ENCODE data around the gene DPYSL3.

DPYSL3 gene

GRCh38 chr5:147397616-147398015 is 112.3 kb downstream of the DPYSL3 start:
- DNase-seq (ENCODE audit: low read depth in 1 of 2, low spot score in 1 of 2): peak in 1 of 2 experiments; percentile 50
- H3K27ac ChIP-seq (replicated peaks): no peak overlapping the region
- no peak overlapping the region for H3K4me3 ChIP-seq (replicated peaks; ENCODE audit: insufficient read depth, low read length)
- TF ChIP-seq REST (IDR thresholded peaks at IDR 0.05; ENCODE audit: insufficient replicate concordance, low read depth) (no peak), SPI1 (IDR thresholded peaks at IDR 0.05; ENCODE audit: borderline replicate concordance, low read depth) (no peak), POLR2AphosphoS5 (IDR thresholded peaks at IDR 0.05; ENCODE audit: low read depth) (no peak), GABPA (IDR thresholded peaks at IDR 0.05; ENCODE audit: low read depth) (no peak)
- TF ChIP-seq, protein P1, sequence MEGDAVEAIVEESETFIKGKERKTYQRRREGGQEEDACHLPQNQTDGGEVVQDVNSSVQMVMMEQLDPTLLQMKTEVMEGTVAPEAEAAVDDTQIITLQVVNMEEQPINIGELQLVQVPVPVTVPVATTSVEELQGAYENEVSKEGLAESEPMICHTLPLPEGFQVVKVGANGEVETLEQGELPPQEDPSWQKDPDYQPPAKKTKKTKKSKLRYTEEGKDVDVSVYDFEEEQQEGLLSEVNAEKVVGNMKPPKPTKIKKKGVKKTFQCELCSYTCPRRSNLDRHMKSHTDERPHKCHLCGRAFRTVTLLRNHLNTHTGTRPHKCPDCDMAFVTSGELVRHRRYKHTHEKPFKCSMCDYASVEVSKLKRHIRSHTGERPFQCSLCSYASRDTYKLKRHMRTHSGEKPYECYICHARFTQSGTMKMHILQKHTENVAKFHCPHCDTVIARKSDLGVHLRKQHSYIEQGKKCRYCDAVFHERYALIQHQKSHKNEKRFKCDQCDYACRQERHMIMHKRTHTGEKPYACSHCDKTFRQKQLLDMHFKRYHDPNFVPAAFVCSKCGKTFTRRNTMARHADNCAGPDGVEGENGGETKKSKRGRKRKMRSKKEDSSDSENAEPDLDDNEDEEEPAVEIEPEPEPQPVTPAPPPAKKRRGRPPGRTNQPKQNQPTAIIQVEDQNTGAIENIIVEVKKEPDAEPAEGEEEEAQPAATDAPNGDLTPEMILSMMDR (IDR thresholded peaks at IDR 0.05; ENCODE audit: insufficient read depth, low read length): peak; percentile 60
- H3K27me3 ChIP-seq (ENCODE audit: insufficient read depth, poor library complexity, severe bottlenecking): no peaks in the 10 kb centered on the region

- TF ChIP-seq REST (IDR thresholded peaks at IDR 0.05; ENCODE audit: insufficient replicate concordance, low read depth) (no peak), POLR2AphosphoS5 (IDR thresholded peaks at IDR 0.05; ENCODE audit: low read depth) (no peak)
- TF ChIP-seq, protein P1 (IDR thresholded peaks at IDR 0.05; ENCODE audit: insufficient read depth, low read length): no peak
- Histone ChIP-seq H3K27me3 (ENCODE audit: insufficient read depth, poor library complexity, severe bottlenecking) (no peaks in the 10 kb centered on the region), H3K4me3 (replicated peaks; ENCODE audit: insufficient read depth, low read length) (no peak overlapping the region), H3K27ac (replicated peaks) (no peak overlapping the region)
- DNase-seq (ENCODE audit: low read depth in 1 of 2, low spot score in 1 of 2): no peak
Observed at GRCh38 chr5:147396070-147396823, 113.6 kb downstream of the DPYSL3 start.

GRCh38 chr5:147393874-147394672 is 115.8 kb downstream of the DPYSL3 start:
- TF ChIP-seq GABPA (IDR thresholded peaks at IDR 0.05; ENCODE audit: low read depth): no peak
- TF ChIP-seq, protein P1 (IDR thresholded peaks at IDR 0.05; ENCODE audit: insufficient read depth, low read length): no peak
- no peak for TF ChIP-seq REST (IDR thresholded peaks at IDR 0.05; ENCODE audit: insufficient replicate concordance, low read depth)
- TF ChIP-seq SPI1 (IDR thresholded peaks at IDR 0.05; ENCODE audit: borderline replicate concordance, low read depth): no peak
- no peak for TF ChIP-seq POLR2AphosphoS5 (IDR thresholded peaks at IDR 0.05; ENCODE audit: low read depth)
- no peak overlapping the region for H3K27ac ChIP-seq (replicated peaks)
- H3K27me3 ChIP-seq (ENCODE audit: insufficient read depth, poor library complexity, severe bottlenecking): no peaks in the 10 kb centered on the region
- no peak for DNase-seq (ENCODE audit: low read depth in 1 of 2, low spot score in 1 of 2)
- H3K4me3 ChIP-seq (replicated peaks; ENCODE audit: insufficient read depth, low read length): no peak overlapping the region
